GM12892 (cell line): ENCODE data around the gene HMSD.

Experiments
- POLR2A ChIP-seq: IDR thresholded peaks from 2 replicates; pipeline ENCODE4 v1.6.1; 2011; ENCODE audit warnings: low read depth, low read length, control low read depth
- POLR2AphosphoS5 ChIP-seq: IDR thresholded peaks from 2 replicates; pipeline ENCODE4 v1.6.1; 2011; ENCODE audit warnings: low read depth, low read length, control low read depth

DNA sequence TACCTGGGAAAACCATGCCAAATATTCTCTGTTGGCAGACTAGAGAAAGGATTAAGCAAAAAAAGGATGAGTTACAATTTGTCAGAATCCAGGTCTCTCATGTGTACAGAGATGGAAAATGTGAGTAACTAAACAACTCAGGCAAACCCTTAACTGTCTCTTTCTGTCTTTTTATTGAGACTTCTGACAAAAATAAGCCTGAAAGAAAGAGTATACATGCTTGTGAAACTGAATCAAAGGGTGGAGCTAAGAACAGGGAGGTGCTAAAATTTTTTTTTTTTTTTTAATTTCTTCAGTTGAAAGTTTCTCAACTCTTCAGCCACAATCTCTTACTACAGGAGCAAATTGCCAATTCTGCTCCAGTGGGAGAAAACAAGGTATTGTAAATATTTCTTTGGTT is 41.4 kb upstream of the HMSD start, which contains the start of gene SERPINB10:
- TF ChIP-seq POLR2A, result no peak
- no peak for TF ChIP-seq POLR2AphosphoS5
